ENCODE data around the gene SPPL3. TPM values are rescaled to one million over a fixed set of nuclear protein-coding genes. Genes with fewer than 3 reads are reported as not detected.

SPPL3 gene
- total and polyA plus RNA-seq, 2 experiments from 2014 or later: 10.9 to 27.8 TPM

GRCh38 chr12:120735181-120735580, 169.0 kb downstream of the SPPL3 start:
- Histone ChIP-seq H3K79me2 (replicated peaks; ENCODE audit: insufficient read depth) (no peaks in the 10 kb centered on the region), H3K27ac (ENCODE audit: low read depth) (no peak overlapping the region), H2AFZ (no peak overlapping the region), H3K4me1 (ENCODE audit: insufficient read depth) (no peaks in the 10 kb centered on the region), H3F3A (replicated peaks; ENCODE audit: low read depth) (no peaks in the 10 kb centered on the region), H3K4me2 (no peak overlapping the region), H3K27me3 (ENCODE audit: insufficient read depth) (no peaks in the 10 kb centered on the region), H3K36me3 (ENCODE audit: insufficient read depth) (no peaks in the 10 kb centered on the region), H3K4me3 (no peak overlapping the region), H4K20me1 (replicated peaks; ENCODE audit: insufficient read depth) (no peaks in the 10 kb centered on the region), H3K9me2 (ENCODE audit: insufficient read depth) (no peaks in the 10 kb centered on the region)
- no peak for ATAC-seq
- Mint-ChIP-seq H3K36me3 (ENCODE audit: low read depth) (peaks cover 19% of the 10 kb centered on the region), H3K27me3 (ENCODE audit: insufficient read depth, low read depth, poor library complexity) (peaks cover 1% of the 10 kb centered on the region), H3K4me3 (no peak overlapping the region), H3K4me1 (no peaks in the 10 kb centered on the region), H3K9me3 (peaks cover 14% of the 10 kb centered on the region; the same call in 2 of the 3 replicates), H3K27ac (no peak overlapping the region)
- no peak for DNase-seq (ENCODE audit: low spot score)
- TF ChIP-seq CTCF (conservative IDR thresholded peaks at IDR 0.05; ENCODE audit: low read depth in 2 of 2) (no peak), REST (IDR thresholded peaks at IDR 0.05; ENCODE audit: unreplicated experiment) (no peak), POLR2AphosphoS5 (IDR thresholded peaks at IDR 0.05; ENCODE audit: low read depth) (no peak), ETS1 (IDR thresholded peaks at IDR 0.05) (no peak), STAT1 (IDR thresholded peaks at IDR 0.05; ENCODE audit: unreplicated experiment) (no peak), ZNF114 (CRISPR knock-in tag; IDR thresholded peaks at IDR 0.05) (no peak), ZNF462 (CRISPR knock-in tag; IDR thresholded peaks at IDR 0.05) (no peak), CREB1 (CRISPR knock-in tag; IDR thresholded peaks at IDR 0.05; ENCODE audit: low read depth) (no peak), EZH2phosphoT487 (IDR thresholded peaks at IDR 0.05; ENCODE audit: unreplicated experiment) (no peak), EZH2 (IDR thresholded peaks at IDR 0.05; ENCODE audit: low read depth, unreplicated experiment) (no peak), ZNF331 (CRISPR knock-in tag; IDR thresholded peaks at IDR 0.05; ENCODE audit: low read depth) (no peak)

Measured in GM23338 (cell line).